MM.1S (cell line): Measurements from ENCODE around the gene ASCC2.

ENCODE experiments used
- CTCF ChIP-seq: fragments of 300-600 bp; sonication (generic); IDR thresholded peaks from 2 replicates; pipeline ENCODE4 v1.5.1; 2016; ENCODE audit warnings: antibody characterized with exemption, low read length, mixed read lengths
- EZH2 ChIP-seq: fragments of 300-600 bp; sonication (generic); optimal IDR thresholded peaks from 2 replicates; pipeline ENCODE3; 2017; ENCODE audit warnings: low read depth, mild to moderate bottlenecking, antibody characterized with exemption, low read length, mixed read lengths

DNA sequence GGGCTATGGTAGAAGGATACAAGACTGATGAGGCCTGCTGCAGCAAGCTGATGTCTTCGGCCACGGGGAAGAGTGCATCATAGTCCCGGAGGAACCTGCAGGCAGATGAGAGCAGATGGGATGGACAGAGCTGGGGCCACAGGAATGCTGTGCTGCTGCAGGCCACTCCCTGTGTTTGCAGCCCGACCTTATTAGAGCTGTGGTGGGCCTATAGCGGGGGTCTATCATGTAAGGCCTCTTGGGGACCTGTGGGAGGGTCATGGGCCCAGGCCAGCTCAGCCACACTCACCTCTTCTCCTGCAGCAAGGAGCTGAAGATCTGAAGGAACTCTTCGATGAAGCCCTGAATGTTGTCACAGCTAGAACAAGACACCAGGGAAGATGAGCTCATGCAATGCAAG is 31.9 kb downstream of the ASCC2 start:
- TF ChIP-seq CTCF (no peak), EZH2 (no peak)
